ENCODE data around the gene MARVELD1.

MARVELD1 gene

GRCh38 chr10:97721871-97722780 is 8.6 kb downstream of the MARVELD1 start:
- no peak for DNase-seq (ENCODE audit: low read depth)

GRCh38 chr10:97723001-97723400 is 9.5 kb downstream of the MARVELD1 start:
- DNase-seq (ENCODE audit: low read depth): no peak

DNA sequence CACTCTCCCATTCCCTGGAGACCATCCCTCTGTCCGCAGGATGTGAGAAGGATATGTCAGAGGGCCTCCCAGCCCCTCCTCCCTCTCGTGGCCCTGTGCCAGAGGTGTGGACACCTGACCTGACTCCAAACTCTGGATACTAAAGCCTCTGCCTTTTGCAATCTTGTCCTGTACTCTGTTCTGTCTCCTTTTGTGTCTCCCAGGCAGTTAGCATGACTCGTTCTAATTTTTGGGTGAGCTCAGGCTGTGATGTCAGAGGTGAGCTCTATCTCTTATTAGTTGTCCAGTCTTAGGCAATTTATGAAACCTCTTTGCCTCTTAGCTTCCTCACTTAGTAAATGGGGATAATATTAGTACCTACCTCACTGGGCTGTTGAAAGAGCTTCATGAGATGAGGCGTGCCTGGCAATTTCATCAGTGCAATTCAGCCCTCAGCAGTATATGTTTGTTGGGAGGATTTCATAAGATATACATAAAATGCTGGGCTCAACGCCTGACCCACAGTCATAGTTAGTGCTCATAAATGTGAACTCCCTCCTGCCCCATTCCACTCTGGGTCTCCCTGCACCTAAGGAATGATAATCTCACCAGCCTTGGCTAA is 10.9 kb downstream of the MARVELD1 start:
- DNase-seq (ENCODE audit: low read depth): no peak

- no peak for DNase-seq (ENCODE audit: low read depth)
Measured at GRCh38 chr10:97726636-97727178, 13.2 kb downstream of the MARVELD1 start.

- no peak for DNase-seq (ENCODE audit: low read depth)
Measured at GRCh38 chr10:97729014-97729413, 15.5 kb downstream of the MARVELD1 start.

GRCh38 chr10:97731346-97732051 is 18.0 kb downstream of the MARVELD1 start:
- DNase-seq (ENCODE audit: low read depth): no peak

GRCh38 chr10:97732052-97732359 is 18.5 kb downstream of the MARVELD1 start:
- no peak for DNase-seq (ENCODE audit: low read depth)

- no peak for DNase-seq (ENCODE audit: low read depth)
Measured at GRCh38 chr10:97733256-97733655, 19.7 kb downstream of the MARVELD1 start.

DNA sequence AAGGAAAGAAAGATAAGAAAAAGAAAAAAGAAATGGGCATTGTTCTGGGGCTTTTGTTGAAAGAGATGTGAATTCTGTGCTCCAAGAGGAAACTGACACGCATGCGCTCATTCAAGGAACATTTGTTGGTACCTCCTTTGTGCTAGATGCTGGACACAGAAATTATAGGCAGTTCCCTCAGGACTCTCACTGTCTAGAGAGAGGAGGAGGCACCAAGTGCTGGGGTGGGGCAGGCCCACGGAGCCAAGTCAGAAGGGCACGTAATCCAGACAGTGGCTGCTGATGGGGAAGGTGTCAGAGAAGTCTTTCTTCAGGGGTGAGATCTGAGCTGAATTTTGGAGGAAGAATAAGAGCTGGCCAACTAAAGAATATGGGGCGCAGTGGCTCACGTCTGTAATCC is 20.5 kb downstream of the MARVELD1 start:
- DNase-seq (ENCODE audit: low read depth): no peak

DNA sequence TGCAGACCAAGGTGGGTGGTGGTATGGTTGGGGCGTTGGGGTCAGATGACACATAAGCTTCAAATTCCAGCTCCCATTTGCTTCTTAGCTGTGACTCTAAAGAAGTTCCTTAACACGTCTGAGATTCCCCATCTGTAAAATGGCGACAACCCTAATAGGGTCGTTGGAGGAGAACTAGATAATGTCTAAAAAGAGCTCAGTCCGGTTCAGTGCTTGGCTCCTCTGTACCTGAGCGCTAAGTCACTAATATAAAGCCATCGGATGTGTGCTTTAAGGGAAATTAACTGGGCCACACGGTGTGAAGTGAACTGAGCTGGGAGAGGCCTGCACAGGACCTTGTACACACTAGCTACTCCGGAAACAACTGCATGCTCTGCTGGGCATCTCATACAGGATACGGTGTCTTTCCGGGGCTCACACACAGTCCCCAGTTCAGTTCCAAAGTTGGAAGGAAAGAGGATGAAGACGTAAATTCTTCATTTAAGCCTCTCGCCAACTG is 22.9 kb downstream of the MARVELD1 start:
- DNase-seq (ENCODE audit: low read depth): no peak

DNA sequence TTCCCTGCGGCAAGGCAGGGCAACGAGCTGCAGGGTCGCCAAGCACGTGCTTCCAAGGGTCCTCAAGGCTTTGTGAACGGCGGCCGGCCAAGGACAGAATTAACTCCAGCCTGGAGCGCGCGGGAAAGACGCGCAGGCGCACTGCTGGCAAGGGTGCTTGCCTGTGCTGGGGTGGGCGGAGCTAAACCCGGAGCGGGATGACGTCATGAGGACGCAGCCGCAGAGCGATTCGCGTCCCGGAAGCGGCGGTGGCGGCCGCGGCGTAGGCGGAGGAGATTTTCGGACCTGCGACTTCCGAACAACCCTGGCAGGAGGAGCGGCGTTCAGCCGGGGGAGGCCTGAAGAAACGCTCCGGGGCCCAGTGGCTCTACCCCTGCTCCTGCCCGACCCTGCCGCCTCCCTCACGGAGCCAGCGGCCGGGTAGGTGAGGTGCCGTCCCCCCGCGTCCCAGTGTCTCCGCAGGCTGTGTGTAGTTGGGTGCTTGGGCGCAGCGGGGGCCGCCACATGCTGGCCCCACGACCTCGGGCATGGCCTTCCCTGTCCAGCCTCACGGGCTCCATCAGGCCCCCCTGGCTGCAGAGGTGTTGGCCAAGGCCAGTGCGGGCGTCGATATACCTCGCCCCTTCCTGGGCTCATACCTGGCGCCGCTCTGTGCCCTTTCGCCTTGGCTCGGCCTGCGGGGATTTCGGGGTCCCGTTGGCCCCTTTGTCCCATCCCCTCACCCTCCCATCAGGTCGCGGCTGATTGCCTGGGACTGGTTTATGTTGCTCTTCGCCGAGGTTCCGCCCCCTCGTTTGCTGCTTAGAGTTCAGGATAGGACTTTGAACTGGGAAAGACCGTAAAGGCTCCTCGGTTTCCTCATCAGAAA is 23.6 kb downstream of the MARVELD1 start, which contains the start of gene ZFYVE27:
Gene ZFYVE27, plus strand, starts transcription at position 227 of the 868 bp plus-strand sequence. CDS start 1,350 bp downstream, outside the sequence.
- peak; percentile 94 for DNase-seq (ENCODE audit: low read depth)

- no peak for DNase-seq (ENCODE audit: low read depth)
Measured at GRCh38 chr10:97737770-97738265, 24.3 kb downstream of the MARVELD1 start.

GRCh38 chr10:97738616-97739015 is 25.1 kb downstream of the MARVELD1 start:
- DNase-seq (ENCODE audit: low read depth): no peak

DNA sequence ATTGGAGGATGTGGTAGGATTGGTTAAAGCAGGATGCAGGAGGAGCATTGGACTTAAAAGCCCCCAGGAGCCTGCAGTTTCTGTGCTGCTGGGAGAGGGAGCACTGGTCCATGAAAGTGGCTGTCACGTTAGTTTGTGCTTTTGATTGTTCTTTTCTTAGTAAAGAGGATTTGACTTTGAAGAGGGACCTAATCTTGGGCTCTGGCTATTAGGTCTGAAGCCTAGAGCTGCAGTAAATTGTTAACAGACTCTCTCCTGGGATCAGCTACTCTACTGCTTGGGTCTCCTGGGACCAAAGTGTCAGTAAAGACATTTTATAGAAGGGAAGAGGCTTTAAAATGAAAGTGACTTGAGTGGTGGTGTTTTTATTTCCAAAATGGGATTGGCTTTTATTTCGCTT is 27.1 kb downstream of the MARVELD1 start:
- no peak for DNase-seq (ENCODE audit: low read depth)

DNA sequence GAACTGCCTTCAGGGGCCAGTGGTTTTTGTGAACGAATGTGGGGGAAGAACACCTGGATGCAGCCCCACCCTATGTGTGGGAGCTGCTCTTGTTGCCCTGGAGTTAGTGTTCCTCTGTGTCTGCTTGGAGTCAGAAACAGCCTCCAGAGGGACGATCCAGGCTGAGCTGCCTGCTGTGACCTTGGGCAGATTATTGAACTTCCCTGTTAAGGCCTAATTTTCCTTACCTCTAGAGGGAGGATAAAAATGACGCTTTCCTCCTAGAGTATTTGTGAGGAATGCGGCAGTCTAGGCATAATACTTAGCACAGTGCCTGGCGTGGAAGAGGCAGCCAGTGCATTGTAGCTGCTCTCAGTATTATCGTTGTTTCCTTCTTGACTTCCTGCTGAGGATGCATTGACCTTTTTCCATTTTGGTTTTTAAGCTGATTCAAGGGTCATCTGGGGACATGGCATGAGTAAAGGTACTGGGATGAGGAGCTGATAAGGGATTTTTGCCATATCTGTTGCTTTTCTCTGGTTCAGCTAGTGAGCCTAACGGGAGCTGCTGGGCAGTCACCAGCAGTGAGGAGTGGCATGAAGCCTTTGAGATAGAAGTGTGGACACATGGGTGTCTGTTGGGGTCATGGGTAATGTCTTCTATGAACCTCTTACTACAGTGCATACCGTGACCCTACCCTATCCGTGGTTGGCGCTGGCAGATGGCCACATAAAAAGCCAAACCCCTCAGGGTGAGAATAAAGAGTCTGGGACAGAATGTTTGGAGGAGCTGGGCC is 29.8 kb downstream of the MARVELD1 start:
- DNase-seq (ENCODE audit: low read depth): no peak

DNA sequence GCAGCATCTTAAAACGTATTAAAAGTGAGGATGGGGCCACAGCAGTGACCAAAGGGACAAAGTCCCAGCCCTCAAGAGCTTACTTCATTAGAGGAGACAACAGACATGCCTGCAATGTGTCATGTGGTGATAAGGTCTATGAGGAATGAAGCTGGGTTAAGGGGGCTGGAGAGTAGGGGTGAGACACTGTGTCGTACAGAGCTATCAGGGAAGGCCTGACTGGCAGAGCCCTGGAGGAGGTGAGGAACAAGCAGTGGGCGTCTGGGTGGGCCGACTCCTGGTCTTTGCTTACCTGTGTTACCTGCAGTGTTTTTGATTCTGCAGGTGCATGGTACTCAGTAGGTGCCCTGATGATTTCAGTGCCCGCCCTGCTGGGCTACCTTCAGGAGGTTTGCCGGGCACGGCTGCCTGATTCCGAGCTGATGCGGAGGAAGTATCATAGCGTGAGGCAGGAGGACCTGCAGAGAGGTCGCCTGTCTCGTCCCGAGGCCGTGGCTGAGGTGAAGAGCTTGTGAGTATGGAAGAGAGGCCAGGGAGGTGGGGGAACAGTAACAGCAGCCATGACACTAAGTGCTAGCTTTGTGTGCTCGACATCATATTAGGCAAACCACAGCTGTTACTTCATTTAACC is 31.0 kb downstream of the MARVELD1 start:
- no peak for DNase-seq (ENCODE audit: low read depth)

GRCh38 chr10:97747573-97747972 is 34.0 kb downstream of the MARVELD1 start:
- no peak for DNase-seq (ENCODE audit: low read depth)

DNA sequence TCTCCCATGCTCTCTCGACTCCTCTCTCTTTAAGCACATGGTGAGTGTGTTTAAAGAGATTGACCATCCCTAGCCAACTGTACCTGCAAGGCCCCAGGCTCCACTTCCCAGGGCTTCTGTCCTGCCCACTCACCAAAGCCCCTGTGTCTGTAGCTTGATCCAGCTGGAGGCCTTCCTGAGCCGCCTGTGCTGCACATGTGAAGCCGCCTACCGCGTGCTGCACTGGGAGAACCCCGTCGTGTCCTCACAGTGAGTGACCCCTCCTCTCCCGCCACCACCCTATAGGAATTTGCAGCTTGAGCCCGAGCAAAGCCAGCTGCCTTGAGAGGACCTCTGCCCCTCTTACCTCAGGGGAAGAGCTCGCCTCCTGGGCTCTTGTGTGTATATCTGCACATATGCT is 34.6 kb downstream of the MARVELD1 start:
- DNase-seq (ENCODE audit: low read depth): no peak

DNA sequence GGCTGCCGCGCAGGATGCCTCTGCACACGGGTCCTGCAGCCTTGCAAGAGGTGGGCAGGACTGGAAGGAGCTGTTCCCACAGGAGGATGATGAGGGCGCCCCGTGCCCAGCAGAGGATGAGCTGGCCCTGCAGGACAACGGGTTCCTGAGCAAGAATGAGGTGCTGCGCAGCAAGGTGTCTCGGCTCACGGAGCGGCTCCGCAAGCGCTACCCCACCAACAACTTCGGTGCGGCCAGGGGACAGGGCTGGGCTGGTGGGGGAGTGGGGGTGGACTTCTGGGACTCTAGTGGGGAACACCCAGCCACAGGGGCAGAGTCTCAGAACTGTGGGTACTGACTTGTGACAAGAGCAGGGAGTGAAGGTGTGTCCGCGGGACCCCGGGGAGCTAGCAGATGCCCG is 39.4 kb downstream of the MARVELD1 start:
- no peak for DNase-seq (ENCODE audit: low read depth)

- no peak for DNase-seq (ENCODE audit: low read depth)
Measured at GRCh38 chr10:97754726-97755125, 41.2 kb downstream of the MARVELD1 start.
